ENCODE measurements around the gene TTC22.

TTC22 gene

DNA sequence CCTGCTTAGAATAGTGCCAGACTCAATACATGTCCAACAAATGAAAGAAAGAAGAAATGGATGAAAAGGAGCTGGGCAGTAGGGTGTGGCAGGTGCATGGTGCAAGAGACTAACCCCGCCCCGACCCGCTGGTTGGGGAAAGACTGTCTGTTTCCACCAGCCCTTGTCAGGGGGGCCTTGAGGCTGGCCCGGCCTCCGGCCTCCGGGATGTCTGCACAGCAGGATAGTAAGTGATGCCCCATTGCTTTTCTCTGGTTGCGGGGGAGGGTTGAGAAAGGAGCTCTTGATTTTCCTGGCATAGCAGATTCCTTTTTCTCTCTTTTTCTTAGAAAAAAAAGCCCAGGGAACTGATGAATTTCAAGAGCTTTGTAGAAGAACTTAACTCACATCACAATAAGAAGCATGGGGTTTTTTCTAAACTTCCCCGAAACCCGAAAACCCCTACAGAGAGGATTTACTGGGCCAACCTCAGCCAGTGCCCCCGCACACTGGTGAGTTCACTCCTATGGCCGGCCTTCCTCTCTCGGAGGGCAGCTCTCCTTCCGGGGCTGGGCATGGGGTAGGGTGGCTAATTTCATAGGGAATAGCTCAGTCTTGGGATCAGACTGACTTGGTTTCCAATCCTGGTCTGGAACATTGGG is 12.5 kb upstream of the TTC22 start:
- no CpG with 5 or more reads among the region's 13 CpGs for WGBS, 2 donors (ENCODE audit: extremely low coverage in 2 of 2, insufficient read length in 2 of 2, insufficient replicate concordance in 1 of 2)

GRCh38 chr1:54812801-54813484 is 11.8 kb upstream of the TTC22 start:
- Histone ChIP-seq H3K36me3 (replicated peaks in 1 of 2; ENCODE audit: control insufficient read depth in 2 of 2, insufficient read depth in 2 of 2, low read length in 2 of 2) (no peaks in the 10 kb centered on the region), H2BK15ac (ENCODE audit: low read length) (no peak overlapping the region), H3K23ac (ENCODE audit: low read depth, low read length, poor library complexity) (no peak overlapping the region), H2BK5ac (ENCODE audit: low read length) (no peak overlapping the region), H2AK5ac (ENCODE audit: low read depth, low read length) (no peak overlapping the region), H3K14ac (ENCODE audit: low read length) (no peak overlapping the region), H3K27ac (replicated peaks; ENCODE audit: low read length) (no peak overlapping the region), H2BK120ac (ENCODE audit: low read depth, low read length) (no peak overlapping the region), H3K4ac (ENCODE audit: low read length) (no peak overlapping the region), H3K4me1 (ENCODE audit: control insufficient read depth in 2 of 2, insufficient read depth in 1 of 2, low read depth in 1 of 2, low read length in 2 of 2) (peaks cover 8 to 10% of the 10 kb centered on the region in 2 donors), H3K9me3 (replicated peaks in 1 of 2; ENCODE audit: control insufficient read depth in 2 of 2, insufficient read depth in 1 of 2, low read depth in 1 of 2, low read length in 2 of 2) (no peaks in the 10 kb centered on the region), H3K18ac (ENCODE audit: low read length) (no peak overlapping the region), H3K79me1 (ENCODE audit: low read depth, low read length) (no peaks in the 10 kb centered on the region), H2AFZ (ENCODE audit: low read length) (no peak overlapping the region), H3K4me3 (ENCODE audit: low read length in 2 of 2) (no peak overlapping the region), H3K27me3 (ENCODE audit: control insufficient read depth in 3 of 3, insufficient read depth in 3 of 3, low read depth in 1 of 3, low read length in 3 of 3) (peaks cover 0 to 51% (median 0%) of the 10 kb centered on the region in 3 experiments), H2BK12ac (ENCODE audit: low read length) (no peak overlapping the region), H3K4me2 (ENCODE audit: insufficient read depth, low read length, poor library complexity, severe bottlenecking) (no peak overlapping the region), H4K91ac (ENCODE audit: low read depth, low read length, poor library complexity) (no peak overlapping the region), H4K8ac (ENCODE audit: low read depth, low read length) (no peak overlapping the region), H3K9ac (ENCODE audit: low read depth, low read length, poor library complexity) (no peak overlapping the region)
- no CpG with 5 or more reads among the region's 13 CpGs for WGBS, 2 donors (ENCODE audit: extremely low coverage in 2 of 2, insufficient read length in 2 of 2, insufficient replicate concordance in 1 of 2)
- no peak for DNase-seq (ENCODE audit: low spot score)

More for the DNA sequence above, 12.5 kb upstream of the TTC22 start:
- Histone ChIP-seq H3K36me3 (replicated peaks in 1 of 2; ENCODE audit: control insufficient read depth in 2 of 2, insufficient read depth in 2 of 2, low read length in 2 of 2) (no peaks in the 10 kb centered on the region), H3K14ac (ENCODE audit: low read length) (no peak overlapping the region), H2AFZ (ENCODE audit: low read length) (peak overlapping the region; percentile 73), H3K27ac (replicated peaks; ENCODE audit: low read length) (no peak overlapping the region), H3K4ac (ENCODE audit: low read length) (no peak overlapping the region), H3K27me3 (ENCODE audit: control insufficient read depth in 3 of 3, insufficient read depth in 3 of 3, low read depth in 1 of 3, low read length in 3 of 3) (peaks cover 0 to 51% (median 0%) of the 10 kb centered on the region in 3 experiments), H3K4me3 (ENCODE audit: low read length in 2 of 2) (no peak overlapping the region), H2AK5ac (ENCODE audit: low read depth, low read length) (no peak overlapping the region), H3K4me1 (ENCODE audit: control insufficient read depth in 2 of 2, insufficient read depth in 1 of 2, low read depth in 1 of 2, low read length in 2 of 2) (peaks cover 8 to 10% of the 10 kb centered on the region in 2 donors), H3K4me2 (ENCODE audit: insufficient read depth, low read length, poor library complexity, severe bottlenecking) (peak overlapping the region; percentile 12), H2BK12ac (ENCODE audit: low read length) (no peak overlapping the region), H3K79me1 (ENCODE audit: low read depth, low read length) (no peaks in the 10 kb centered on the region), H4K8ac (ENCODE audit: low read depth, low read length) (no peak overlapping the region), H4K91ac (ENCODE audit: low read depth, low read length, poor library complexity) (no peak overlapping the region), H2BK120ac (ENCODE audit: low read depth, low read length) (no peak overlapping the region), H3K9me3 (replicated peaks in 1 of 2; ENCODE audit: control insufficient read depth in 2 of 2, insufficient read depth in 1 of 2, low read depth in 1 of 2, low read length in 2 of 2) (no peaks in the 10 kb centered on the region), H3K23ac (ENCODE audit: low read depth, low read length, poor library complexity) (no peak overlapping the region), H3K9ac (ENCODE audit: low read depth, low read length, poor library complexity) (no peak overlapping the region), H3K18ac (ENCODE audit: low read length) (no peak overlapping the region), H2BK15ac (ENCODE audit: low read length) (peak overlapping the region; percentile 30), H2BK5ac (ENCODE audit: low read length) (no peak overlapping the region)
- DNase-seq (ENCODE audit: low spot score) = no peak

DNA sequence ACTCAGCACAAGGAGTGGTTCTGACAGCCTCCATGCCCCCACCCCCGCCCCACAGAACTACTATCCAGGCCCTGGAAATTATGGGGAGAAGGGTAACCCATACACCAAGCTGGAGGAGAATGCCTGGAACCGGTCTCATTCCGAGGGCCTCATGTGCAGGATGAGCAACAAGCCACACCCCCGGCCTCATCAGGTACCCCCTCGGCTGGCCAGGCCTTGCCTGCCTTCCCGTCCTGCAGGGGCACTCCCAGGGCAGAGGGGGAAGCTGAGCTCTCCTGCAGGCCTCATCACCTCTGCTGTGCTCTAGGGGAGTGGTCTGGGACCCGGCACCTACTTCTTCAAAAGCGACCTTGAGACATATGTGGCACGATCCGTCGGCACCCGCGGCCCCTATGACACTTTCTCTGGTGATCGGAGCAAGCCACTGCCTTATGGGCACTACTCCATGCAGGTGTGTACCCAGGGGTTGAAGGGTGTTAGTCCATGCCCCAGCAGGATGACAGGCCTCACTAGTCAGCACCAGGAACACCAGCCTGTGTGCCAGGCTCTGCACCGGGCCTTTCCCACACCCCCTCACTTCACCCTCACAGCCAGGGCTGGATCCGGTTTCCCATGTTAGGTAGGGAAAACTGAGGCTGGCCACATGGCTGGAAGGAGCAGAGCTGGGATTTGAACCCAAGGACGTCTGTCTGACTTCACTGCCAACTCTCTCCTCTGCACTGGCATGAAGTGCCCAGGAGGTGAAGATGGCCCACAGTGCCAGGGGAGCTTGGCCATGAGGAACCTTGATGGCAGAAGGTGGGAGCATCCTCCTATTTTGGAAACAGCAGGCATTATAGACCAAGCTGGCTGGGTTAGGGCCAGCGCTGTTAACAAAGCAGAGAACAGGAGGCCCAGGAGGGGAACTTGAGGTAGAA is 10.9 kb upstream of the TTC22 start:
- H3K4ac ChIP-seq (ENCODE audit: low read length) = no peak overlapping the region
- no CpG with 5 or more reads among the region's 18 CpGs for WGBS, 2 donors (ENCODE audit: extremely low coverage in 2 of 2, insufficient read length in 2 of 2, insufficient replicate concordance in 1 of 2)
- H3K9ac ChIP-seq (ENCODE audit: low read depth, low read length, poor library complexity) = no peak overlapping the region
- H3K18ac ChIP-seq (ENCODE audit: low read length) = no peak overlapping the region
- no peak overlapping the region for H2AK5ac ChIP-seq (ENCODE audit: low read depth, low read length)
- H2BK5ac ChIP-seq (ENCODE audit: low read length) = no peak overlapping the region
- no peak overlapping the region for H3K4me3 ChIP-seq (ENCODE audit: low read length in 2 of 2)
- H3K27me3 ChIP-seq (ENCODE audit: control insufficient read depth in 3 of 3, insufficient read depth in 3 of 3, low read depth in 1 of 3, low read length in 3 of 3) = peaks cover 0 to 51% (median 0%) of the 10 kb centered on the region in 3 experiments
- peaks cover 8 to 10% of the 10 kb centered on the region in 2 donors for H3K4me1 ChIP-seq (ENCODE audit: control insufficient read depth in 2 of 2, insufficient read depth in 1 of 2, low read depth in 1 of 2, low read length in 2 of 2)
- no peak overlapping the region for H3K23ac ChIP-seq (ENCODE audit: low read depth, low read length, poor library complexity)
- H2BK120ac ChIP-seq (ENCODE audit: low read depth, low read length) = no peak overlapping the region
- no peak overlapping the region for H4K8ac ChIP-seq (ENCODE audit: low read depth, low read length)
- H2BK15ac ChIP-seq (ENCODE audit: low read length) = no peak overlapping the region
- no peak overlapping the region for H3K4me2 ChIP-seq (ENCODE audit: insufficient read depth, low read length, poor library complexity, severe bottlenecking)
- no peak overlapping the region for H3K27ac ChIP-seq (replicated peaks; ENCODE audit: low read length)
- H2BK12ac ChIP-seq (ENCODE audit: low read length) = no peak overlapping the region
- no peak for DNase-seq (ENCODE audit: low spot score)
- no peaks in the 10 kb centered on the region for H3K36me3 ChIP-seq (replicated peaks in 1 of 2; ENCODE audit: control insufficient read depth in 2 of 2, insufficient read depth in 2 of 2, low read length in 2 of 2)
- H3K79me1 ChIP-seq (ENCODE audit: low read depth, low read length) = no peaks in the 10 kb centered on the region
- no peaks in the 10 kb centered on the region for H3K9me3 ChIP-seq (replicated peaks in 1 of 2; ENCODE audit: control insufficient read depth in 2 of 2, insufficient read depth in 1 of 2, low read depth in 1 of 2, low read length in 2 of 2)
- H3K14ac ChIP-seq (ENCODE audit: low read length) = no peak overlapping the region
- no peak overlapping the region for H2AFZ ChIP-seq (ENCODE audit: low read length)
- no peak overlapping the region for H4K91ac ChIP-seq (ENCODE audit: low read depth, low read length, poor library complexity)

All from neuronal stem cell (in vitro differentiated cells).